ENCODE measurements around the gene WDR64.

WDR64 gene

DNA sequence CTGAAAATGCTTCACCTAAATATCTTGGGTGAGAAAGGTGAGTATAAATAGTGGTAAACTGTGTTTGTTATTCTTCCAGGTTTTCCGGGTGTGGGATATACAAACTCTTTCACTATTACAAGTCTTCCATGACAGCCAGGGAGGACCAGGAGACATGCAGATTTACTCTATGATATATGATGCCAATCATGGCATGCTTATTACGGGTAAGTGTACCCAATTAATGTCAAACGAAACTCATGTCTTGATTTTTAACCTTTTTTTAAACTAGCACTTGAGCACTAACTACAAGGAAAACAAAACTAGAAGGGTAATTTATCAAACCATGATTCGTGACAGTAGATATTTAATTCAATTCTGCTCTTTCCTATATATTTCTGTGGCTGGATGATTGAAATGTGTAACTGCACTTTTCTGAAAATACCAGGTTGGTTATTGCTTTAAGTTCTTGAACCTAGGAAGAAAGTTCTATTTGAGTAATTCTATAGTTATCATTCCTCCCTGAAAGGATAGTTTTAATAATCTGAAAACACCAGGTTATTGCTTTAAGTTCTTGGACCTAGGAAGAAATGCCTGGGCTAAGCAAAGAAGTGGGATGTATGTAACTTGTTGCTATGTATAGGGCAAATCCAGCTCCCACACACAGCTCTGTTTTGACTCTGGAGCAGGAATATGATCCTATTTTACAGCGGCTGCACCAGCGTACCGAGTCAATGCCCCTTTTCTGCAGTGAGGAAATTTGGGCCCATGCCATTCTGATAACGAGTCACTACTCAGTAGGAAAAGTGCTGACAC lies 86.4 kb downstream of the WDR64 start:
- no peak for DNase-seq (ENCODE audit: low read depth in 2 of 2)

DNA sequence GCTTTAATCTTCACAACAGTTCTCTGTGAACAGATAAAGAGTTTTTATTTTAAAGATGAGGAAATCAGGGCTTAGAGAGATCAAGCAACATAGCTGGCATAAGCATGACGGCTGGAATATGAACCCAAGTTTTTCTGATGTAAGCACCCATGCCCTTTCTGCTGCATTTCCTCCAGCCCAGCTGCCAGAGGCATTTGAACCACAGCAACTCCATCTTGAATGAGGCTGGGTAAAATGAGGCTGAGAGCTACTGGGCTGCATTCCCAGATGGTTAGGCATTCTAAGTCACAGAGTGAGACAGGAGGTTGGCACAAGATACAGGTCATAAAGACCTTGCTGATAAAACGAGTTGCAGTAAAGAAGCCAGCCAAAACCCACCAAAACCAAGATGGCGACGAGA lies 90.0 kb downstream of the WDR64 start:
- DNase-seq (ENCODE audit: low read depth in 2 of 2) = no peak

DNA sequence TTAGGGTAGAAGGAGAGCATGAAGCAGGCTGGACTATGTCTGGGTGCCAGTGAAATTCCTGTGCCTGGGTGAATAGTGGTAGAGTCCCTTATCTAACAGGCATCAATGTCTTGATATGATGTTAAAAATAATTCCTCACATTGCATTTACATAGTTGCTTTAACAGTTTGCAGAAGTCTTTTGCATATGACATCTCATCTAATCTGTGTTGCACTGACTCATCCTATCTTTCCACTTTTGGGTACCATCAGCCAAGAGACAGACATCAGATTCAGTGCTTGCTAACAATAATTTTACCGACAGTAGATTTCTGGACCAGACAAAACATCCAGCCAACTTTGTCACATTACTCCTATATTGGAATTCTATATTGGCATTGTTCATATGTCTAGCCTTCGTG lies 92.5 kb downstream of the WDR64 start:
- DNase-seq (ENCODE audit: low read depth in 2 of 2) = no peak

DNA sequence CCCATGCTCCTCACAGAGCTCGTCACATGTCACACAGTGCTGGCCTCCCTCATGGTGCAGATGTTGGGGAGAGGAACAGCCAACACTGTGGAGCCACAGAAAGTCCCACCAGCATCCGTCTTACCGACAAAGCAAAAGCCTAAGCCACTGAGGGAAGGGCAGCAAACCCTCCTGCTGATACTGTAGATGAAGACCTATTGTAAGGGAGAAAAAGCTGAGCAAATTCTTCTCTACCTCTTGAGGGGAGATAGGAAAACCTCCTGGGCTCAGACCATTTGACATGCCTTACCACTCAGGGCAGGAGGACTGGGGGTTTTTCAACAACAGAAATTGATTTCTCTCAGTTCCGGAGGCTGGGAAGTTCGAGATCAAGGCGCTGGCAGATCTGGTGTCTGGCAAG lies 95.9 kb downstream of the WDR64 start:
- DNase-seq (ENCODE audit: low read depth in 2 of 2) = no peak

DNA sequence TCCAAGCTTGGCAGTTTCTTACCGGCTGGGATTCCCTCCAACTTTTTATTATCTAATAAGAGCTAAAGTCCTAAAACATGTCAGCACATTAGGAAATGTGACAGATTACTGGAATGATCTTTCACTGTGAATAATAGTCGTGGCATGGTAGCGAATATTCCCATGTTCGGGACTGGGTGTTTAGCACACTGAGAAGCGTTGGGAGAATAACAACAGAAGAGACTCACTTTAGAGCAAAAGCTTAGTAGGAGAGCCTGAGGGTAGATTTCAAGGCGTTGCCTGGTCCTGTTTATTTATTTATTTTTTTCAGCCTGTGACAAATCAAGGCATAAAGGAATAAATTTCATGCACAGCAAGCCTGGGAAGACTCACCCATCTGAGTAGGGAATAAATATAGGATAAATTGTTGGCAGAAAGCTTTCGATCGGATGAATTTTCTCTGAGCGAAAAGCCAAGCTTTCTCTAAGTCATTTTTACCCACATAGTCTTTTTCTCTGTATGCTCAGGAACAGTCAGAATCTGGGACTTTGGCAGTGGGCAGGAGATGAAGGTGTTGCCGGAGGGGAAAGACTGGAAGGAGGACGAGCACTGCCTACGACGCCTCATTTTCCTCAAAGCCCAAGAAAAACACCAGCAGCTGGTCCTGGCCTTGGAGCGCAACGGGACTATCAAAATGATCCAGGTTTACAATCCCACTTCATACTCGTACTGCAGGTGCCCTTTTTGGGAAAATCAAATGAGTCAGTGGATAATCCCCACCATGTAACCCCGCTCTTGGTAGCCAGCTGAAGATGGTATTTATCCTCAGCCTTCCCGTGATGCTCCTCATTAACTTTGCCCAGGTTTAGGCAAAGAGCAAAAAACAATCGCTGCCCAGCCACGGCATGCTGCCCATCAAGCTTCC lies 97.2 kb downstream of the WDR64 start:
- peak; percentile 36 to 44 for DNase-seq (ENCODE audit: low read depth in 2 of 2)

DNA sequence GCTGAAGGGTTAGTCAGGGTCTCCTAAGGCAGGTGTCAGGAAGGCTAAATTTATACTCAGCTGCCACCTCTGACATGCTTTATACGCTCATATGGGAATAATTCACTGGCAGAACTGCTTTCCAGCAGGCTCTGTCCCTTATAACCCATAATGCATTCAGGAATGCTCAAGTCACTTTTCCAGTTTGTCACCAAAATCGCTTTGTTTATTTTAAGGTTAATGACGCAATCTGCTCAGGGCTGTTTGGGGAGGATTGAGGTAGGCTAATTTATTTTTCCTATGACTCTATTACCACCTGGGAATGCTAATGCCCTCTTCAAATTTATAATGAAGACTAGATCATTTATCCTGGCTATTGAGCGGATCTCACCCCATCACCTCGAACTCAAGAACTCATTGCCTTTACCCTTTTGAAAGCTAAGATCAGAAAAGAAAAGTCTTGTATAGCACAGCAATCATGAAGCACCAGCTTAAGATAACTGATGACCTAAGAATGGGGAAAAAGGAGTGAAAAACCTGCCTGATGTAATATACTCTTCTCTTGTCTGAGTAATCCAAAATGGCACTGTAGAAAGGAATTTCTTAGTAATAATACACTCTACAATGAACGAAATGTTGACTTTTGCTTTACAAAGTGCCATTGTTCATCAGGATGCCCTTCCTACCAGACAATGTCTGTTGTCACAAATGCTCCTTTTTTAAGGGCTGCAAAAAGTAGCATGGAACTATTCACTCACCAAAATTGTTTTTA lies 98.0 kb downstream of the WDR64 start:
- DNase-seq (ENCODE audit: low read depth in 2 of 2) = no peak

DNA sequence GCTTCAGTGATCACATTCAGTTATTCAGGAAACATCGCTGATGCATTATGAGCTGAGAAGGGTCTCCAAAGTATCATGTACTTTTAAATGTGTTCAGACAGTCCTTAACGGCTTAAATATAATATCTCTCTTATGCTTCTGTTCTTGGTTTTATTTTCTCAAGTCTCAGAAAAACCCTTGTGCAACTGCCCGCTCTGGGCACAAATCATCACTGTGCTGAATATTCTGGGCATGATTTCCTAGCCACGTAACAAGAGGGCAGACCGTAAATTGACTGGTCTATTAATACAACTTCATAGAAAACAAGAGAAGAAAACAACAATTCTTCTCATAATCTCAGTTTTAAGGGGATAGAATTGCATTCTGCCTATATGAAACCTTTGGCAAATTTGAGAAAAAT lies 99.4 kb downstream of the WDR64 start:
- no peak for DNase-seq (ENCODE audit: low read depth in 2 of 2)

DNA sequence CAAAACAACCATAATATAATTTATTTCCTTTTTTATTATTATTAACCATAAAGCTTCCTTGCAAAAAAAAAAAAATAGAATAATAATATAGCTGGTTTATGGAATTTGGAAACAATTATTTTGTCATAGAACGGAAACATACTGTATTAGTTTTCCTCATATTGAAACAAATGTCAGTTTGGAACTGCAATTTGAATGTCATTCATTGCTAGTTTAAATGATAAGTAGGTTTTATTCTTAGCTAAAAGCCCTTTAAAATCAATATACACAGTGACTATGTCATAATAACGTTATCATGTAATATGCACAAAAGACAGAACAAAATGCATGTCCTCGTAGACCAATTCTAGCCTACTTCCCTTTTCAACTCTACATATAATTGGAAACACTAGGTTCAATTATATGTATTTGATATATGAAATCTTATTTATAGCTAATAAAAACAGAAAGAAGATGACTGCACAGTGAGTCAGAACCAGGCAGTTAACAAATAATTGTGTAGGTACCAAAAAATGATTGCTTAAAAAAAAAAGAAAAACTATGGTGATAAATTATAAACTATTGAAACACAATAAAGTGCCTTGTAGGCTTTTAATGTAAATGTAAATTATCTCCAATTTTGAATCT lies 110.7 kb downstream of the WDR64 start:
- DNase-seq (ENCODE audit: low read depth in 2 of 2) = no peak

DNA sequence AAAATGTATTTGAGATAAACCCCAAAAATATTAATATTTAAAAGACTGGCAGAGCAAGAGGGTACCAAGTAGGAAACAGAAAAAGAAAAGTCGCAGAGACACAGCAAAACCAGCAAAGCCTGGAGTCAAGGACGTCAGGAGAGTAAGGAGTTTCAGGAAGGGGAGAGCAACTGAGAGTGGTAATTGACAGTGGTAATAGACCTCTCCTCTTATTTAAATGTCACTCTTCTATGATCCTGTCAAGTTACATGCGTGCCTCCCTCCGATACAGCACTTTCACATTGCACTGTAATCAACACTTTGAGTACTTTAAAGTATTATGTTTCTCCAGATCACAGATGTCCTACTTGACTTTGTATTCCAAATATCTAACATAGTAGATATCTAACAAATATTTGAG lies 113.3 kb downstream of the WDR64 start:
- no peak for DNase-seq (ENCODE audit: low read depth in 2 of 2)

DNA sequence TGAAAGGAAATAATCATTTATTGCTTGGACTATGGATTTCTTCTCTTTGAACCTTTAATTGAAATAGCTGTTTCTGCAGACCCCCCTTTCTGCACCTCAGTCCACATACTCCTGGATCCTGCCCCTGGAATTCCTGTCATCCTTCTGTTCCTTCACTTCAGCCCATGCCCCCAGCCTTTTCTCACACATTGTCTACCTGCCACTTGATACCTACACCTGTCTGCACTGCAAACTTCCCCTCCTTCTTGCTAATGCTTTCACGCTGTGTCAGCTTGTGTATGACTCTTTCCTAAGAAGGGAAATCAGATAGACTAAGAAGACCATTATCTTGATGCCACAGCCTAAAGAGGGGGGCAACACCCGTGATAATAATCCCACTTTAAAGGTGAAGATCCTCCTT lies 115.7 kb downstream of the WDR64 start:
- DNase-seq (ENCODE audit: low read depth in 2 of 2) = no peak

DNA sequence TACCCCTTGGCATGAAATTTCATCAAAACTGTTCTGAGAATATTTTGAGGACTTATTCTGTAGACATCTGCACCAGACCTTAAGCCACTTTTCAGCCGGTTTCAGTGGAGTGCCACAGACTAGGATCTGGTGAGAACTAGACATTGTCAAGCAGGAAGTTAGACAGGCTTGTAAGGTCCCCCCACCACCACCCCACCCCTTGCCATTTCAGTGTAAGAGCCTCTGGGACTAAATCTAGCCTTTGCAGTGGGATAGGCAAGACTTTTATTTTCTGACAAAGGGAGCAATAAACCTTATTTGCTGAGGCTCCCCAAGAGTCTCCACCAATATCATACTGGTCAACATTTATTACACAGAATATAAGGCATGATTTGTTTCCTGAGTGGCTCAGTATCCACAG lies 118.0 kb downstream of the WDR64 start:
- no peak for DNase-seq (ENCODE audit: low read depth in 2 of 2)

DNA sequence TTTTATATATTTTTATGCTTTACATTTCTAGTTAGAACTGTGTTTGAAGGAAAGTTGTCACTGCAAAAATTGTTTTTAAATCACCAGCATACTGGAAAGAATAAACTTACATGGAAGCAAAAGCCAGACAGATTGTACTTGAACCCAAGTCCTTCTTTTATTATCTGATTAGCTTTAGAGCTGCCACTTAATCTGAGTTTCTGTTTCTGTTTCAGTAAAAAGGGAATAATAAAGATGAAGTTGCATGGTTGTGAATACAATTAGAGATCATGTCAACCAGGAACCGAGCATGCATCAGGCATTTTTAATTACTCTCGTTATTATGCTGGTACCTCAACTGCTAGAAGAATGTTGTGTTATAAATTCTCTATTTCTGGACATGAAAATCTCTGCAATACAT lies 119.0 kb downstream of the WDR64 start:
- no peak for DNase-seq (ENCODE audit: low read depth in 2 of 2)

DNA sequence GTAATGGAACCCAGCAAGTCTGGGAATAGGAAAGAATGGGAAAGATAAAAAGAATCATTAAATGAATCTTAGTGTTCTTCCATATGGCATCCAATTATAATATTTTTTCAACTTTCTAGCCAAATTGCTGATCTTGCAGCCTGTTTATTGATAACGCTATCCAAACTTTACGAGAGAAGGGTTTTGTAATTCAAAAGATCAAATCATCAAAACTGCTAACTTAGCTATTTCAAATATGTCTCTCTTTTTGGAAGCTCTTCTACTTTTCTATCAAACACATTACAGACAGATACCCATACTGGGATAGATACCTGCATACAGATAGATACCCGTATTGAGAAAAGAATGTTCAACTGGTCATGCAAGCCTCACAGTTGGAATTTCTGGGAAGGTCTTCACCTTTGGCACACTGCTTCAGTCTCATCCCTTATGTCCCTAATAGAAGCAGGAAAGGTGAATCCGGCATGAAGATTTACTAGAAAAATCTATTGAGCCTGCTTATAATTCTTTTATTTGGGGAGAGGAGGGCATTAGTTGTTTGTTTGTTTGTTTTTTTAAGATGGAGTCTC lies 120.9 kb downstream of the WDR64 start:
- no peak for DNase-seq (ENCODE audit: low read depth in 2 of 2)

DNA sequence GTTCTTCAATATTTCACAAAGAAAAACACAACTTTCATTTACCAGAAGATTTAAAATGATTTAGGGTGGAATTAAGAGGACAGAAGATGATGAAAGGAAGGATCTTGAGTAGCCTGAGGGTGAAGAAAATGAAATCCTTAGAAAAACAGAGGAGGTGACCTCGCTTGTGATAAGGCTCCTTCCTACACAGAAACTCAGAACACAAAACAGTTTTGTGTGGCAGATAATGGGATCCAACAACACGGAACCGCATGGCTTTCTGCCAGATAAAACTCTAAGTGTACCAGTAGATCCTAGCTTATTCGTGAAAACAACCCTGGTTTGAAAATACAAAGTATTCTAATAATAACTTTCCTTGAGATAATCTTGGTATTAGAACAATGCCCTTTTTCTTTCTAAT lies 121.9 kb downstream of the WDR64 start:
- DNase-seq (ENCODE audit: low read depth in 2 of 2) = no peak

DNA sequence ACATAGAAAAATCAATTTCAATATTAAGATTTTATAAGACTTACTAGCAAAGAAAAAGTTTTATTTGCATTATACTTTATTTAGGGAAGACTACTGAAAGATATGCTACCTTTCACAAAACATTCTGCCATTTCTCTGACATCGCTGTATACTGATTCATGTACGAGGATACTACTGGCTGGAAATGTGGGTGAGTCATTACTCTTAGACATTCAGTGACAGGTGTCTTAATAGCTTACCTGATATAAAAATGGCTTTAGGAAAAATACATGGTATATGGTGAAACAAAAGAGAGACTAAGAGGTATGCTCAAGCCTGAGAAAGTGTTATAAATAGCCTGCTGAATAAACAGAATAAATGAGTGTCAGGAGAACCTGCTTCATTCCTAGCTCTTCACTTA lies 122.9 kb downstream of the WDR64 start:
- no peak for DNase-seq (ENCODE audit: low read depth in 2 of 2)

DNA sequence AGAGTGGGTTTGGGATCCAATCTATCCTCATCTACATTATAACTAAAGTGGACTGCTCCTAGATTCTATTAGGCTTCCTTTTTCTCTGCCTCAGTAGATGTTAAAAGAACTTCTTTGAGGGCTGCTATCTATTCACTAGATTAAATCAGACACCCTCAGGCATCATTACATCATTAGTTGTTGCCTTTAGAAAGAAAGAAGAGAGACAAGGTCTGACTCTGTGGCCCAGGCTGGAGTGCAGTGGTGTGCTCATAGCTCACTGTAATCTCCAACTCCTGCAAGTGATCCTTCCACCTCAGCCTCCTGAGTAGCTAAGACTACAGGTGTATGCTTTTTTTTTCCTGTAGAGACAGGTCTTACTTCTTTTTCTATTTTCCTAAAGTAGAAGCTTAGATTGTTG lies 124.8 kb downstream of the WDR64 start:
- no peak for DNase-seq (ENCODE audit: low read depth in 2 of 2)

DNA sequence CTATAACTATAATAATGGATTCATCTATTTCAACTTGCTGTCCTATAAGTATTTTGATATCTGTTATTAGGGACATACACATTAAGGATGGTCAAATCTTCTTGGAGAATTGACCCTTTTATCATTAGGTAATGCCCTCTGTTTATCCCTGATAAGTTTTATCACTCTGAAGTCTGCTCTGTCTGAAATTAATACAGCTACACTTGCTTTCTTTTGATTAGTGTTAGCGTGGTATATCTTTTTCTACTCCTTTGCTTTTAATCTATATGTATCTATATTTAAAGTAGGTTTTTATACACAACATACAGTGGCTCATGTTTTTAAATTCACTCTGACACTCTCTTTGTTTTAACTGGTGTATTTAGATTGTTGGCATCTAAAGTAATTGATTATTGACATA lies 126.0 kb downstream of the WDR64 start:
- DNase-seq (ENCODE audit: low read depth in 2 of 2) = no peak

DNA sequence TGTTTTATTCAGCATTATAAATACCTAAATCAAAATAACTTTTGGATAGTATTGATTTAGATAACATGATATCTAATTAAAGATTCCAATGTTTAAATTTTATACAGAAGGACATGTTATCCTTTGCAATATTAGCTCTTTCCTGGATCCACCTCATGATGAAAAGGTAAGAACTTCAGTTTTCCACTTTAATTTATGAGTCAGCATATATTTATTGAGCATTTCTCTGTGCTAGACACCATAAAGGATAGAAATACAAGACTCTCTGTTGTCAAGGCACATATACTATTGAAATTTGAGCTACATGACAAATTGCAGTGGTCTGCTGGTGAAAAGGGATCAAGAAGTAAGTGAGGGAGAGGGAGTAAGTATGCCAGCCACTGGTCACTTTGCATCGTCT lies 127.8 kb downstream of the WDR64 start:
- DNase-seq (ENCODE audit: low read depth in 2 of 2) = no peak

DNA sequence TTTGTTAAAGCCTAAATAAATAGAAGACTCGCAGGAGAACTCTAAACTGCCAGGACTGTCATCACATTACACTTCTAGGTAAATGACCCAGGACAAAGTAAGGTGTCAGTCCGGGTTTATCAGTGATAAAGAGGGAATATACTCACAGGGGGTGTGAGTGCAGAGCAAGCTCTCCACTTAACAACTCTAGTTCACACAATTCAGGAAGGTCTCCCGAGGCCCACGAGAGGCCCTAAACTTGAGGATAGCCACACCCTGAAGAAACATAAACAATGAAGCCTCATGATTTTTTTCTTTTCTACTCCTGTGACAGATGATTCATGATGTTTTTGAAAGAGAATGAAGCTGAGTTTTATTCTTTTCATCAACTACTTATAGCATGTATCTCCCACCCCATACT lies 130.3 kb downstream of the WDR64 start:
- DNase-seq (ENCODE audit: low read depth in 2 of 2) = no peak

DNA sequence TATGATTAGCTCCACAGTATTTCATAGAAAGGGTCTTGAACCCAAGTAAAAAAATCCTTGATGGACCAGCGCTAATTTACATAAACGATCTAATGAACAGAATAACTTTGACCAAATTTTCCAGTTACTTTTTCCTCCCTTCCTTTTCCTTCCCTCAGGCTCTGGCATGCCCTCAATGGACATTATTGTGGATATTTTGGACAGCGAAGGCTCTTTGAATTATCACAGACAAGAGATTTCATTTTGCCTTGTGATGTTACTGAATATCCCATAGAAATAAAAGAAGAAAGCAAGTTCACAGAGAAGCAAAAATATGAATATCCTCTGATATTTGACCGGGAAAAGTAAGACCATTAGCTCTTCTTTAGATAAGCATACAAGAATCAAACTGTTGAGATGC lies 135.6 kb downstream of the WDR64 start:
- DNase-seq (ENCODE audit: low read depth in 2 of 2) = no peak

DNA sequence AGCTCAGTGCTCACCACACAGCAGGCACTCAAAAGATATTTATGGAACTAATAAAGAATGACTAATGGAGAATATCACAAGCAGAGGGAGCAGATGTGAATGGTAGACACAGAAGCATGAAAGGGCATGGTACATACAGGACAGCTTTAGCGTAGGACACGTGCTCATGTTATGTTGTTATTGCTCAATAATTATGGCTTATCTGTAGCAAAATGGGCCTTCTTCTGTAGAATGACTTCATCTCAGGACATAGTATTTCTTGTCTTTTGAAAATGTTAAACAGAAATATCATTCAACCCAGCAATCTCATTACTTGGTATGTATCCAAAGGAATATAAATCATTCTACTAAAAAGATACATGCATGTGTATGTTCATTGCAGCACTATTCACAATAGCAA lies 137.0 kb downstream of the WDR64 start:
- no peak for DNase-seq (ENCODE audit: low read depth in 2 of 2)

DNA sequence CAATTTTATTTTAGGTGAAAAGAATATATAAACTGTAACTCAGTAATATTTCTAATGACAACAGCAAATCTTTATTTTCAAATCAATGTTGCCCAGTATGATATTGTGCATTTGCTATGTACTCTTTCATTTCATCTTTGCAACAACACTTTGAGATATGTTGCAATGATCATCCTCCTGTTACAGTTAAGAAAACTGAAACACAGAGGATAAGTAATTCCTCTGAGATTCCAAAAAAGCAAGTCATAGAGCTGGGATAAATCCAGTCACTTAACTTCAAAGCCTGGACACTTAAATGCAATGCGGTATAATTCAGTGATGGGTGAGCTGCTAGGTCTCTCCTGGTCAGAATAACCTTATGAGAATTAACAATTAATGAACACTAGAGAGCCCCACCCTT lies 147.3 kb downstream of the WDR64 start:
- DNase-seq (ENCODE audit: low read depth in 2 of 2) = no peak
